PC-9 (cell line): ENCODE measurements around the gene GCNT2. TPM values are rescaled to one million over a fixed set of nuclear protein-coding genes. Genes with fewer than 3 reads are reported as not detected.
A peak's percentile ranks its signal among the peaks of the same experiment; 100 is the strongest.
"Not testable (repeated sequence)": the region's sequence is repeated elsewhere in the genome, so short reads cannot be mapped to it uniquely, and the experiment has no call there.

ENCODE experiments used
- BruUV-seq: library from RNA; stranded (reverse); fragments of 400-500 nt; replicated peaks from 2 replicates; lab custom pipeline; 2021; lab: Mats Ljungman, UMichigan
- CTCF ChIA-PET: fragments of 300-600 bp; sonication (Branson Sonifier 250); formaldehyde crosslinking; loops from one replicate; lab custom pipeline; 2022; ENCODE audit warnings: antibody characterized with exemption; lab: Charles Lee
- POLR2A ChIA-PET: fragments of 300-600 bp; sonication (Branson Sonifier 250); formaldehyde crosslinking; loops from one replicate; lab custom pipeline; 2022; ENCODE audit warnings: antibody characterized with exemption; ENCODE audit not compliant: unreplicated experiment; lab: Charles Lee
- DNase-seq, 2 experiments: peaks; one replicate each; pipeline versions ENCODE4 v3.0.0 to v3.0.0-alpha.2; 2015 to 2022; ENCODE audit warnings: mixed read lengths in 1 of 2
- H2AFZ ChIP-seq: fragments of 200-600 bp; sonication (generic); 2 replicates; pipeline ENCODE4 v1.8.1; 2017; ENCODE audit warnings: antibody characterized with exemption
- H3F3A ChIP-seq: fragments of 200-600 bp; sonication (generic); 2 replicates; pipeline ENCODE4 v1.8.1; 2017; ENCODE audit warnings: antibody characterized with exemption, mild to moderate bottlenecking, low read depth; ENCODE audit not compliant: insufficient read depth
- H3K27ac ChIP-seq: fragments of 200-600 bp; sonication (generic); 2 replicates; pipeline ENCODE4 v1.6.1; 2016; ENCODE audit warnings: mixed run types
- H3K27me3 ChIP-seq: fragments of 200-600 bp; sonication (generic); 2 replicates; pipeline ENCODE4 v1.6.1; 2016; ENCODE audit warnings: low read depth, mixed run types; ENCODE audit not compliant: insufficient read depth
- H3K36me3 ChIP-seq: fragments of 200-600 bp; sonication (generic); 2 replicates; pipeline ENCODE4 v1.6.1; 2016; ENCODE audit warnings: low read depth, mixed run types
- H3K4me1 ChIP-seq: fragments of 200-600 bp; sonication (generic); replicated peaks from 2 replicates; pipeline ENCODE4 v1.6.1; 2016; ENCODE audit warnings: mixed run types; ENCODE audit not compliant: insufficient read depth
- H3K4me2 ChIP-seq: fragments of 200-600 bp; sonication (generic); 2 replicates; pipeline ENCODE4 v1.6.1; 2017; ENCODE audit warnings: mixed run types
- H3K4me3 ChIP-seq: fragments of 200-600 bp; sonication (generic); 2 replicates; pipeline ENCODE4 v1.6.1; 2016; ENCODE audit warnings: mixed run types
- H3K79me2 ChIP-seq: fragments of 200-600 bp; sonication (generic); 2 replicates; pipeline ENCODE4 v1.6.1; 2017; ENCODE audit warnings: low read depth, mixed run types
- H3K9me2 ChIP-seq: fragments of 200-600 bp; sonication (generic); 2 replicates; pipeline ENCODE4 v1.8.1; 2017; ENCODE audit warnings: mild to moderate bottlenecking; ENCODE audit not compliant: insufficient read depth
- H3K9me3 ChIP-seq: fragments of 200-600 bp; sonication (generic); 2 replicates; pipeline ENCODE4 v1.8.1; 2016; ENCODE audit warnings: low read depth; ENCODE audit not compliant: insufficient read depth
- H4K20me1 ChIP-seq: fragments of 200-600 bp; sonication (generic); 2 replicates; pipeline ENCODE4 v1.8.1; 2017; ENCODE audit not compliant: insufficient read depth
- CTCF ChIP-seq: fragments of 200-600 bp; sonication (generic); conservative IDR thresholded peaks from 2 replicates; pipeline ENCODE4 v1.6.1; 2017; ENCODE audit warnings: mixed run types, antibody characterized with exemption, mild to moderate bottlenecking, moderate library complexity
- EZH2 ChIP-seq: fragments of 200-600 bp; sonication (generic); IDR thresholded peaks from 2 replicates; pipeline ENCODE4 v1.8.0; 2017; ENCODE audit warnings: antibody characterized with exemption, low read depth
- intact Hi-C: fragments of 100-400 bp; cut with micrococcal nuclease; formaldehyde crosslinking; loops from one replicate; pipeline ENCODE4 v1.10.0; 2022; ENCODE audit not compliant: unreplicated experiment
- total RNA-seq: library from RNA; stranded (reverse); gene quantifications from 2 replicates; pipeline ENCODE4 v1.2.3, GENCODE V29; 2021

The GCNT2 gene
- total RNA-seq, 1 experiment from 2014 or later, result 35.7 TPM

- Histone ChIP-seq H3K9me2 (no peaks in the 10 kb centered on the region), H3K36me3 (no peaks in the 10 kb centered on the region), H3K9me3 (no peaks in the 10 kb centered on the region), H2AFZ (peak overlapping the region; percentile 63), H3K79me2 (peaks cover 49% of the 10 kb centered on the region), H3K27ac (peak overlapping the region; percentile 99), H3K4me3 (peak overlapping the region; percentile 76), H3F3A (peaks cover 20% of the 10 kb centered on the region), H3K27me3 (no peaks in the 10 kb centered on the region), H3K4me1 (peaks cover 30% of the 10 kb centered on the region), H4K20me1 (no peaks in the 10 kb centered on the region; the same call in 1 of the 2 replicates), H3K4me2 (peak overlapping the region; percentile 94)
- intact Hi-C loops, result no loop called here
- ChIA-PET POLR2A (interaction anchor here (0.6 to 1.0 kb wide), 6 partner anchors 14 to 906 kb away, joined by 3 to 25 read pairs (median 4); partner anchors contain the start of gene TMEM14C), CTCF (interaction anchor here (1.5 kb wide), 1 partner anchor 18 kb away, joined by 3 read pairs; no protein-coding TSS in a partner anchor)
- TF ChIP-seq CTCF (no peak), EZH2 (no peak)
- DNase-seq, result peak; percentile 56 to 91
- TSS peak; percentile 51 for BruUV-seq
Observed at GRCh38 chr6:10528158-10528981, 7.2 kb downstream of the GCNT2 start.

GRCh38 chr6:10529231-10529801, 8.2 kb downstream of the GCNT2 start:
- H3K4me3 ChIP-seq, result peak overlapping the region; percentile 76
- peaks cover 20% of the 10 kb centered on the region for H3F3A ChIP-seq
- no peaks in the 10 kb centered on the region; the same call in 1 of the 2 replicates for H4K20me1 ChIP-seq
- H3K79me2 ChIP-seq, result peaks cover 58% of the 10 kb centered on the region
- peaks cover 30% of the 10 kb centered on the region for H3K4me1 ChIP-seq
- TSS peak; percentile 96 for BruUV-seq
- H2AFZ ChIP-seq, result peak overlapping the region; percentile 63; the same call in 1 of the 2 replicates
- H3K4me2 ChIP-seq, result peak overlapping the region; percentile 94
- intact Hi-C loops, result loop anchor here (1.0 kb wide), 1 partner anchor 8 kb away; the partner anchor contains the start of gene GCNT2
- no peaks in the 10 kb centered on the region for H3K9me3 ChIP-seq
- no peaks in the 10 kb centered on the region for H3K27me3 ChIP-seq
- CTCF ChIA-PET, result interaction anchor here (1.5 kb wide), 1 partner anchor 19 kb away, joined by 3 read pairs; no protein-coding TSS in a partner anchor
- no peaks in the 10 kb centered on the region for H3K36me3 ChIP-seq
- DNase-seq, result peak; percentile 39 to 72
- peak overlapping the region; percentile 99 for H3K27ac ChIP-seq
- POLR2A ChIA-PET, result interaction anchor here (0.6 to 1.0 kb wide), 5 partner anchors 8 to 352 kb away, joined by 3 to 11 read pairs (median 5); partner anchors contain the start of gene GCNT2
- no peaks in the 10 kb centered on the region for H3K9me2 ChIP-seq
- TF ChIP-seq EZH2 (no peak), CTCF (no peak)

- H3K9me3 ChIP-seq, H3K9me2 ChIP-seq, H4K20me1 ChIP-seq, CTCF ChIA-PET, H3K27me3 ChIP-seq, BruUV-seq, DNase-seq, H3K36me3 ChIP-seq: not testable (repeated sequence)
- POLR2A ChIA-PET, result interaction anchor here (0.6 to 1.0 kb wide), 5 partner anchors 9 to 939 kb away, joined by 3 to 11 read pairs (median 4); partner anchors contain the start of gene GCNT2
- intact Hi-C loops, result loop anchor here (1.0 to 5.0 kb wide), 2 partner anchors 9 to 162 kb away; partner anchors contain the start of genes C6orf52, GCNT2 and PAK1IP1
- peak overlapping the region; percentile 63; the same call in 1 of the 2 replicates for H2AFZ ChIP-seq
- peaks cover 30% of the 10 kb centered on the region for H3K4me1 ChIP-seq
- peaks cover 20% of the 10 kb centered on the region for H3F3A ChIP-seq
- peak overlapping the region; percentile 94 for H3K4me2 ChIP-seq
- H3K27ac ChIP-seq, result peak overlapping the region; percentile 99
- peaks cover 64% of the 10 kb centered on the region for H3K79me2 ChIP-seq
- H3K4me3 ChIP-seq, result peak overlapping the region; percentile 76
Observed at GRCh38 chr6:10529828-10530374, 8.8 kb downstream of the GCNT2 start.
